ENCODE measurements around the gene SHISA7. TPM values are rescaled to one million over a fixed set of nuclear protein-coding genes. Genes with fewer than 3 reads are reported as not detected.
A peak's percentile ranks its signal among the peaks of the same experiment; 100 is the strongest.

Gene SHISA7
- total RNA-seq, 1 donor from 2014 or later = not detected

DNA sequence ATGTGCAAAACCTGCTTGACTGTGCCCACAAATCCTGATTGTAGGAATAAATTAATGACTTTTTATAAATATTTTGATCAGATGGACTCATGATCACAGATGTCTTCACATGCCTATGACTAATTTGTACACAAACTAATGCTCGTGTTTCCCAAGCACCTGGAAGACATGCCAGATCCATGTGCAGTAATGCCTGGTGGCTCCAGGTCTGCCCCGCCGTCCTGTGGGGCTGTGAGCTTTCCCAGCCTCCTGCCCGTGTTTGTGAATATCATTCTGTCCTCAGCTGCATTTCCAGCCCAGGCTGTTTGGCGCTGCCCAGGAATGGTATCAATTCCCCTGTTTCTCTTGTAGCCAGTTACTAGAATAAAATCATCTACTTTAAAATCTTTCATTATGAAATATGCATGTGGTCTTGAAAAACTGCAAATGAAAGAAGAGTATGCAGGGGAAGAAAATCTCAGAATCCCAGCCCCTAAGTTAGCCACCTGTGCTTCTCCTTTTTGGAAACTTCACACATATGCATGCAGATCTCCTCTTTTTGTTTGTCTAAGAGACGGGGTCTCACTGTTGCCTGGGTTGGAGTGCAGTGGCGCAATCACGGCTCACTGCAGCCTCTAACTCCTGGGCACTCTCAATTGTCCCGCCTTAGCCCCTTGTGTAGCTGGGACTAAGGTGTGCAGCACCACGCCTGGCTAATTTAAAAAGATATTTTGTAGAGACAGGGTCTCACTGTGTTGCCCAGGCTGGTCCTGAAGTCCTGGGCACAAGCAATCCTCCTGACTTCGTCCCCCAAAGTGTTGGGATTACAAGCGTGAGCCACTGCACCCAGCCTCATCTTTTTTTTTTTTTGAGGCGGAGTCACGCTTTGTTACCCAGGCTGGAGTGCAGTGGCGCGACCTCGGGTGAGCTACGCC is 51.1 kb downstream of the SHISA7 start:
- Histone ChIP-seq H3K4me1 (ENCODE audit: control insufficient read depth in 3 of 3, insufficient read depth in 3 of 3, low read length in 3 of 3) (peaks cover 20 to 42% (median 26%) of the 10 kb centered on the region in 3 donors), H3K36me3 (ENCODE audit: control insufficient read depth in 3 of 3, insufficient read depth in 3 of 3, low read length in 3 of 3) (peaks cover 30 to 47% (median 32%) of the 10 kb centered on the region in 3 donors), H3K27ac (ENCODE audit: low read depth, low read length) (no peak overlapping the region)

DNA sequence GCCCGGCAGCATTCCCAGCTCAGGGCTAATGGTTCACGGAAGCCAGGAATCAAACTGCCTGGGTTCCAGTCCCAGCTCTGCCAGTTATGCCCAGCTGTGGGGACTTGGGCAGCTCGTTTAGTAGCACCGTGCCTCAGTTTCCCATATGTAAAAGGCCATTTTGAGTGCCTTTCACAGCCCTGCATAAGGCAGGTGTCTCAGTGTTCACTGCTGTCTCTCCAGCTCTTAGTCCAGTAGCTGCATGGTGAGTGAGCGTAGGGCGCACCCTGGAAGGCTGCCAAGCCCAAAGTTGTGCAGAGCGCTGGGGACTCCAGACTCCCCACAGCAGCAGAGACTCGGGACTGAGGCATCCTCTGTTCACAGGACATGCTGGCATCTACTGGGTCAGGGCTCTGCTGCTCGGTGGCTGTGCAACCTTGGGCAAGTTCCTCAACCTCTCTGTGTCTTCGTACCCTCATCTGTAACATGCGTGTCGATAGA is 51.9 kb downstream of the SHISA7 start:
- H3K36me3 ChIP-seq (ENCODE audit: control insufficient read depth in 3 of 3, insufficient read depth in 3 of 3, low read length in 3 of 3) = peaks cover 32 to 48% (median 32%) of the 10 kb centered on the region in 3 donors
- peak overlapping the region in 1 of 3 donors; percentile 33 for H3K9ac ChIP-seq (ENCODE audit: low read depth in 1 of 3, low read length in 3 of 3)
- H3K4me3 ChIP-seq (ENCODE audit: low read length in 3 of 3) = no peak overlapping the region
- no peak overlapping the region for H3K27ac ChIP-seq (ENCODE audit: low read depth, low read length)
- no peaks in the 10 kb centered on the region for H3K27me3 ChIP-seq (ENCODE audit: control insufficient read depth in 3 of 3, insufficient read depth in 3 of 3, low read length in 3 of 3)
- H3K4me1 ChIP-seq (ENCODE audit: control insufficient read depth in 3 of 3, insufficient read depth in 3 of 3, low read length in 3 of 3) = peaks cover 27 to 49% (median 33%) of the 10 kb centered on the region in 3 donors
- H3K9me3 ChIP-seq (ENCODE audit: control insufficient read depth in 3 of 3, low read length in 3 of 3) = no peaks in the 10 kb centered on the region

More for the DNA sequence above, 51.1 kb downstream of the SHISA7 start:
- no peaks in the 10 kb centered on the region for H3K27me3 ChIP-seq (ENCODE audit: control insufficient read depth in 3 of 3, insufficient read depth in 3 of 3, low read length in 3 of 3)
- no peak overlapping the region for H3K4me3 ChIP-seq (ENCODE audit: low read length in 3 of 3)
- H3K9me3 ChIP-seq (ENCODE audit: control insufficient read depth in 3 of 3, low read length in 3 of 3) = no peaks in the 10 kb centered on the region
- H3K9ac ChIP-seq (ENCODE audit: low read depth in 1 of 3, low read length in 3 of 3) = peak overlapping the region in 1 of 3 donors; percentile 10

DNA sequence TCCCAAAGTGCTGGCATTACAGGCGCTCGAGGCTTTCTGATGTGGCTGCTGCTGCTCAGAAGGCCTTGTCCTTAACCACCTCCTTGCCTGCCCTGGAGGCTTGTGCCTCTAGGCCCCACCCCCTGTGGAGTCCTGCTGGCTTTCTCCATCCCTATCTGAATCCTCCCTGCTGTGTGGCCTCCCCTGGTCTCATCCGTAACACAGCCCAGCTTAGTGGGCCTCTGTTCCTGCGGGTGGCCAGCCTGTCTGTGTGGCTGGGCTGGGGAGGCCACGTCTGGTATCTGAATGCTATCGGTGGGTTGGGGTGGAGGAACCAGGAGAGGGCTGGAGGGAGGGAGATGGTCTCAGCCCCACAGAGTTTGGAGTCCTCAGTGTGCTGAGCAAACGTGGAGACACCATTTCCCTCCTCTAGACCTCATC is 52.6 kb downstream of the SHISA7 start:
- H3K9ac ChIP-seq (ENCODE audit: low read depth in 1 of 3, low read length in 3 of 3) = no peak overlapping the region
- no peaks in the 10 kb centered on the region for H3K27me3 ChIP-seq (ENCODE audit: control insufficient read depth in 3 of 3, insufficient read depth in 3 of 3, low read length in 3 of 3)
- H3K9me3 ChIP-seq (ENCODE audit: control insufficient read depth in 3 of 3, low read length in 3 of 3) = no peaks in the 10 kb centered on the region
- H3K4me1 ChIP-seq (ENCODE audit: control insufficient read depth in 3 of 3, insufficient read depth in 3 of 3, low read length in 3 of 3) = peaks cover 30 to 54% (median 34%) of the 10 kb centered on the region in 3 donors
- peaks cover 32 to 48% (median 32%) of the 10 kb centered on the region in 3 donors for H3K36me3 ChIP-seq (ENCODE audit: control insufficient read depth in 3 of 3, insufficient read depth in 3 of 3, low read length in 3 of 3)
- H3K27ac ChIP-seq (ENCODE audit: low read depth, low read length) = no peak overlapping the region
- H3K4me3 ChIP-seq (ENCODE audit: low read length in 3 of 3) = no peak overlapping the region

DNA sequence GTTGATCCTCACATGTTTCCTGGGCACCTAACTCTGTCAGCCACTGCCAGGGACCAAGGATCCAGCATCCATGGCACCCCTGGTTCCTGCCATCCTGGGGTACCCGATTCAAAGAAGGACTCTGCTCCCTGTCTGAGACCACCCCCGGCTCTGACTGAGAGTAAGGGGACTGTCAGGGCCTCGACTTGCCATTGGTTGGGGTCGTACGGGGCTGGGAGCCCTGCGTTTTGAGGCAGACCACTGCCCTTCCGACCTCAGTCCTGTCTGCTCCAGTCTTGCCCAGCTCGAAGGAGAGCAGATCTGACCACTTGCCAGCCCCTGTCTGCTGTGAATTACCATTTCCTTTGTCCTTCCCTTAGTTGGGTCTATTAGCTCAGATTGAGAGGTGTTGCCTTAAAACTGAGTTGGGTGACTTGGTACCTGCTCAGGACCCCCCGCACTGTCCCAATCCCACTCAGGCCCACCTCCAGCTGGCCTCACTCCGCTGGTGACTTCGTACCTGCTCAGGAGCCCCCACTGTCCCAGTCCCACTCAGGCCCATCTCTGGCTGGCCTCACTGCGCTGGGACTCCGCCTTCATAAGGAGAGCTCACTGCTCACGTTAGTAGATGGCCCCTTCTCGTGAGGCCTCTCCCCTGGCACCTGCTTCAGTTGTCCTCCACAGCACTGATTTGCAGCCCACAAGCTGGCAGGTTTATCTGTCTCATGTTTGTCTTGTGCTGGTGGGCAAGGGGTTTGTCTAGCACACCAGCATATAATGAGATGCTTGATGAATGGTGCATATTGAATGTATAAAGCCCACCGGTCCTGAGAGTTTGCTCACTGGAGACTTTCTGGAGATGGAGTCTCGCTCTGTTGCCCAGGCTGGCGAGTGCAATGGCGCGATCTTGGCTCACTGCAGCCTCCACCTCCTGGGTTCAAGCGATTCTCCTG is 53.4 kb downstream of the SHISA7 start:
- no peak overlapping the region for H3K27ac ChIP-seq (ENCODE audit: low read depth, low read length)
- H3K27me3 ChIP-seq (ENCODE audit: control insufficient read depth in 3 of 3, insufficient read depth in 3 of 3, low read length in 3 of 3) = no peaks in the 10 kb centered on the region
- H3K9me3 ChIP-seq (ENCODE audit: control insufficient read depth in 3 of 3, low read length in 3 of 3) = no peaks in the 10 kb centered on the region
- H3K9ac ChIP-seq (ENCODE audit: low read depth in 1 of 3, low read length in 3 of 3) = peak overlapping the region in 2 of 3 donors; percentile 33
- no peak overlapping the region for H3K4me3 ChIP-seq (ENCODE audit: low read length in 3 of 3)
- H3K4me1 ChIP-seq (ENCODE audit: control insufficient read depth in 3 of 3, insufficient read depth in 3 of 3, low read length in 3 of 3) = peaks cover 35 to 59% (median 39%) of the 10 kb centered on the region in 3 donors
- H3K36me3 ChIP-seq (ENCODE audit: control insufficient read depth in 3 of 3, insufficient read depth in 3 of 3, low read length in 3 of 3) = peaks cover 32 to 48% (median 32%) of the 10 kb centered on the region in 3 donors

DNA sequence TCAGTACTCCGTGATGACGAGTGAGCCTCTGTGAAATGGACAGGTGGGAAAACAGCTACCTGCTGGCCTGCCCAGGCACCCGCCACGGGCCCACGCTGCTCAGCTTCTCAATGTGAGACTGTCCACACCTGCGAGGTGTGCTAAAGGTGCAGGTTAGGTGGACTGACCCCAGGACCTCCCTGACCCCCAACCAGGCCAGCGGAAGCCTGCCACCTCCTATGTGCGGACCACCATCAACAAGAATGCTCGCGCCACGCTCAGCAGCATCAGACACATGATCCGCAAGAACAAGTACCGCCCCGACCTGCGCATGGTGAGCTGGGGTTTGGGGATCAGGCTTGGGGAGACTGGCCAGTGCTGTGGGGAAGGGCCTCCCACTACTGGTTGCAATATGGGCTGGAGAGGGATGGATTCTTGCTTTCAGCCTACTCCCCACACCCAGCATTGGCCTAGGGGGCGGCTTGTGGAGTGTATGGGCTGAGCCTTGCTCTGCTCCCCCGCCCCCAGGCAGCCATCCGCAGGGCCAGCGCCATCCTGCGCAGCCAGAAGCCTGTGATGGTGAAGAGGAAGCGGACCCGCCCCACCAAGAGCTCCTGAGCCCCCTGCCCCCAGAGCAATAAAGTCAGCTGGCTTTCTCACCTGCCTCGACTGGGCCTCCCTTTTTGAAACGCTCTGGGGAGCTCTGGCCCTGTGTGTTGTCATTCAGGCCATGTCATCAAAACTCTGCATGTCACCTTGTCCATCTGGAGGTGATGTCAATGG is 55.2 kb downstream of the SHISA7 start:
- Histone ChIP-seq H3K4me1 (ENCODE audit: control insufficient read depth in 3 of 3, insufficient read depth in 3 of 3, low read length in 3 of 3) (peaks cover 44 to 70% (median 48%) of the 10 kb centered on the region in 3 donors), H3K9me3 (ENCODE audit: control insufficient read depth in 3 of 3, low read length in 3 of 3) (no peaks in the 10 kb centered on the region), H3K27me3 (ENCODE audit: control insufficient read depth in 3 of 3, insufficient read depth in 3 of 3, low read length in 3 of 3) (no peaks in the 10 kb centered on the region), H3K9ac (ENCODE audit: low read depth in 1 of 3, low read length in 3 of 3) (peak overlapping the region in 2 of 3 donors; percentile 94 to 95), H3K27ac (ENCODE audit: low read depth, low read length) (no peak overlapping the region), H3K4me3 (ENCODE audit: low read length in 3 of 3) (peak overlapping the region in 2 of 3 donors; percentile 95), H3K36me3 (ENCODE audit: control insufficient read depth in 3 of 3, insufficient read depth in 3 of 3, low read length in 3 of 3) (peaks cover 32 to 48% (median 32%) of the 10 kb centered on the region in 3 donors)

DNA sequence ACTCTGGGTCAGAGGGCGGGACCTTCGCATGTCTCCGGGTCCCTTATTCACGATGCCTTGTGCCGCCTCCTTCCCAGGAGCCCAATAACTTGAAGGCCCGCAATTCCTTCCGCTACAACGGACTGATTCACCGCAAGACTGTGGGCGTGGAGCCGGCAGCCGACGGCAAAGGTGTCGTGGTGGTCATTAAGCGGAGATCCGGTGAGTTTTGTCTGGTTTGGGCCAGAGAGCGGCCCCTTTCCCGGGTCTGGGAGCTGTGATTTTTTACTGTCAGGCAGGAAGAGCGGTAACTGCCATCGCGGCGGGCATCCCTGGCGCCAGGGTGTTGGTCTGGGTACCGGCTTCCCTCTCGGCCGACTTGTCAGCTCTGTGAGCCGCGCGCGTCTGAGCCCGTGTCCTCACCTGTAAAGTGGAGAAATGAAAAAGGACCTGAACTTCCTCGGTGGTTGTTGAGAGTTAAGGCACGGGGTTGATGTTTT is 56.6 kb downstream of the SHISA7 start:
- Histone ChIP-seq H3K27ac (ENCODE audit: low read depth, low read length) (peak overlapping the region; percentile 91), H3K9me3 (ENCODE audit: control insufficient read depth in 3 of 3, low read length in 3 of 3) (no peaks in the 10 kb centered on the region), H3K4me3 (ENCODE audit: low read length in 3 of 3) (peak overlapping the region; percentile 95 to 98 (median 95)), H3K27me3 (ENCODE audit: control insufficient read depth in 3 of 3, insufficient read depth in 3 of 3, low read length in 3 of 3) (no peaks in the 10 kb centered on the region), H3K36me3 (ENCODE audit: control insufficient read depth in 3 of 3, insufficient read depth in 3 of 3, low read length in 3 of 3) (peaks cover 32 to 41% (median 32%) of the 10 kb centered on the region in 3 donors), H3K4me1 (ENCODE audit: control insufficient read depth in 3 of 3, insufficient read depth in 3 of 3, low read length in 3 of 3) (peaks cover 44 to 72% (median 48%) of the 10 kb centered on the region in 3 donors), H3K9ac (ENCODE audit: low read depth in 1 of 3, low read length in 3 of 3) (peak overlapping the region; percentile 94 to 98 (median 95))

DNA sequence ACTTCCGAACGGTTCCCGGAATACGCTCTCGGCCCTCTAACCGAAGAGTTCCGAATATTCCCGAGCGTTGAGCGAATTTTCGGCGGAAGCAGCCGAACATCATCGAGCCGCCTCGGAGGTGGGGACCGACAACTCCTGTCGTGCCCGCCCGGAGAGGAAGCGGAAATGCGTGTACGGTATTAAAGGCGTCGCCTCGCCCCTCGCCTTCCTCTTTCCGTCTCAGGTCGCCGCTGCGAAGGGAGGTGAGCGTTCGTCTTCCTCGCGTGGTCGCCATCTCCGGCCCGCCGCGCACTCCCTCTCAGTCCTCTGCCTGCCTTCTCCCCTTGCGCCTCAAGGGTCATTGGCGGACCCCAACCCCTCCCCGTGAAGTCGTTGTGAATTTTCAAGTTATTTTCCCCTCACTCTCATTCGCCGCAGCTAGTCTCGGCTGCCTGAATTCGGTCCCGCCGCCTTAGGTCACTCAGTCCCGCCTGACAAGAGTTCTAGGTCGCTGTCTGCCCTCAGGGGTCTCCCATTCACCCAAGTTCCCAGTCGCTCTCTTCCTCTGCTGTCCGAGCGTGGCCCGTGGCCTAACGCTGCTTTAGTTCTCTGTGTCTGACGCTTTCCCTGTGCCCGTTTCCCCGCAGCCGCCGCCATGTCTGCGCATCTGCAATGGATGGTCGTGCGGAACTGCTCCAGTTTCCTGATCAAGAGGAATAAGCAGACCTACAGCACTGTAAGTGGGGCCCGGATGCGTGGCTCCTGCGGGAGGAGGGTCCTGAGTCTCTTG is 57.2 kb downstream of the SHISA7 start, which contains the start of gene RPL28:
RPL28 (plus strand) TSS at position 209 of the 769 bp plus-strand sequence; CDS start at position 635, 426 bp downstream.
- peaks cover 32 to 37% (median 32%) of the 10 kb centered on the region in 3 donors for H3K36me3 ChIP-seq (ENCODE audit: control insufficient read depth in 3 of 3, insufficient read depth in 3 of 3, low read length in 3 of 3)
- peak within 1 kb of the TSS; percentile 91 for H3K27ac ChIP-seq (ENCODE audit: low read depth, low read length)
- H3K4me1 ChIP-seq (ENCODE audit: control insufficient read depth in 3 of 3, insufficient read depth in 3 of 3, low read length in 3 of 3) = peaks cover 44 to 66% (median 48%) of the 10 kb centered on the region in 3 donors
- H3K27me3 ChIP-seq (ENCODE audit: control insufficient read depth in 3 of 3, insufficient read depth in 3 of 3, low read length in 3 of 3) = no peaks in the 10 kb centered on the region
- no peaks in the 10 kb centered on the region for H3K9me3 ChIP-seq (ENCODE audit: control insufficient read depth in 3 of 3, low read length in 3 of 3)
- peak within 1 kb of the TSS; percentile 94 to 98 (median 95) for H3K9ac ChIP-seq (ENCODE audit: low read depth in 1 of 3, low read length in 3 of 3)
- peak within 1 kb of the TSS; percentile 95 to 98 (median 95) for H3K4me3 ChIP-seq (ENCODE audit: low read length in 3 of 3)

DNA sequence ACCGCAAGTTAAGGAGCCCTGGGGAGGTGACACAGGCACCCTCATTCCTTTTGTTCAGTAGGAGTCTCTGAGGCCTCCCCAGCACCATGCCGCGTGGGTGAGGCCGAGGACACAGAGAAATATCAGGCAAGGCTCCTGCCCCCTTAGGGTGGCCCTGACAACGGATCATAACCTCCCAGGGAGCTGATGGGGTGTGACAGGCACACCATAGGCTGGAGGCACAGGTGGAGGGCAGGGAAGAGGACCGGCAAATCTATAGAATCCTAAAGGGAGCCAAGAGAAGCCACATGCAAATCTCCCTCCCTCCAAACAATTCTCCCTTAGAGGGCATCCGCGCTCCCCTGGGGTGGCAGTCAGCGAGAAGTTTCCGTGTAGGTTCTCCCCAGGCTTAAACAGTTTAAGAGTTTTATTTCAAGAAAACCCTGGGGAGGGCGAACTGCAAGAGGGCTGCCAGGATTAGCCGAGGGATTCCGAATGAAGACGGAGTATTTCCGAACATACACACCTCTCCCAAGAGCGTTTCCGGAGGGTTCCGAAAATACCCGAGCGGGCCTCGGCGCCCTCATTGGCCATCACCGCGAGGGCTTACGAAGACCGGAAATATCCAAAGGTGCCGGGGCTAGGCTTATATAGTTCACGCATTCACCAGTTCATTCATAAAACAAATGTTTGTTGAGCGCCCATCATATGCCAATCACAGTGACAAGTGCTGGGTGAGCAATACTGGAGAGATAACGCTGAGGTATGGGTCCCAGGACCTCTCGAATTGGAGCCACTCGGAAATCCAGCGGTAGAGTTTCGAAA is 58.0 kb downstream of the SHISA7 start:
- H3K4me1 ChIP-seq (ENCODE audit: control insufficient read depth in 3 of 3, insufficient read depth in 3 of 3, low read length in 3 of 3) = peaks cover 44 to 59% (median 48%) of the 10 kb centered on the region in 3 donors
- H3K9me3 ChIP-seq (ENCODE audit: control insufficient read depth in 3 of 3, low read length in 3 of 3) = no peaks in the 10 kb centered on the region
- peak overlapping the region; percentile 91 for H3K27ac ChIP-seq (ENCODE audit: low read depth, low read length)

More for the DNA sequence above, 58.0 kb downstream of the SHISA7 start:
- Histone ChIP-seq H3K4me3 (ENCODE audit: low read length in 3 of 3) (peak overlapping the region; percentile 86 to 95 (median 88)), H3K9ac (ENCODE audit: low read depth in 1 of 3, low read length in 3 of 3) (peak overlapping the region; percentile 92 to 95 (median 94)), H3K27me3 (ENCODE audit: control insufficient read depth in 3 of 3, insufficient read depth in 3 of 3, low read length in 3 of 3) (no peaks in the 10 kb centered on the region), H3K36me3 (ENCODE audit: control insufficient read depth in 3 of 3, insufficient read depth in 3 of 3, low read length in 3 of 3) (peaks cover 26 to 32% (median 32%) of the 10 kb centered on the region in 3 donors)
